GM10266 (cell line): ENCODE measurements around the gene OR6C2.
"Not testable (repeated sequence)": the region's sequence is repeated elsewhere in the genome, so short reads cannot be mapped to it uniquely, and the experiment has no call there.

Experiments
- DNase-seq: peaks from one replicate; pipeline ENCODE4 v3.0.0; 2012; ENCODE audit errors: extremely low spot score
- TF ChIP-seq, protein P1 (sequence below): IDR thresholded peaks from 2 replicates; pipeline ENCODE4 v1.5.1; 2012; ENCODE audit warnings: mild to moderate bottlenecking, low read depth; ENCODE audit not compliant: control insufficient read depth, insufficient read depth; ENCODE audit errors: missing control alignments

Gene OR6C2

DNA sequence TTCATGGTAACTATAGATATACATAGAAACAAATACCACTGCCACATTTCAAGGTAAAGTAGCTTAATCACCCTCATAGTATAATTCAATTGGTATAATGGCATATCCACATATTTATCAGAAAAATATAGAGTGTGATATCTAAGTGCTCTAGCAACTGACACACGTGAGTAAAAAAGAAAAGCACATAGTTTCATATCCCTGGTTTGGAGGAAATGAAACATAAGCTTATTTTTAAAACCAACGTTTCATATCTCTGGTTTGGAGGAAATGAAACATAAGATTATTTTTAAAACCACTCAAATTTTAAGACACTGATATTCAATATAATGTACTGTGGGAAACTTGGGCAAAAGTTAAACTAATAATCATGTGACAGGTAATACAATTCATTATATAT lies 24.0 kb downstream of the OR6C2 start:
- no peak for DNase-seq
- TF ChIP-seq, protein P1, sequence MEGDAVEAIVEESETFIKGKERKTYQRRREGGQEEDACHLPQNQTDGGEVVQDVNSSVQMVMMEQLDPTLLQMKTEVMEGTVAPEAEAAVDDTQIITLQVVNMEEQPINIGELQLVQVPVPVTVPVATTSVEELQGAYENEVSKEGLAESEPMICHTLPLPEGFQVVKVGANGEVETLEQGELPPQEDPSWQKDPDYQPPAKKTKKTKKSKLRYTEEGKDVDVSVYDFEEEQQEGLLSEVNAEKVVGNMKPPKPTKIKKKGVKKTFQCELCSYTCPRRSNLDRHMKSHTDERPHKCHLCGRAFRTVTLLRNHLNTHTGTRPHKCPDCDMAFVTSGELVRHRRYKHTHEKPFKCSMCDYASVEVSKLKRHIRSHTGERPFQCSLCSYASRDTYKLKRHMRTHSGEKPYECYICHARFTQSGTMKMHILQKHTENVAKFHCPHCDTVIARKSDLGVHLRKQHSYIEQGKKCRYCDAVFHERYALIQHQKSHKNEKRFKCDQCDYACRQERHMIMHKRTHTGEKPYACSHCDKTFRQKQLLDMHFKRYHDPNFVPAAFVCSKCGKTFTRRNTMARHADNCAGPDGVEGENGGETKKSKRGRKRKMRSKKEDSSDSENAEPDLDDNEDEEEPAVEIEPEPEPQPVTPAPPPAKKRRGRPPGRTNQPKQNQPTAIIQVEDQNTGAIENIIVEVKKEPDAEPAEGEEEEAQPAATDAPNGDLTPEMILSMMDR = no peak

DNA sequence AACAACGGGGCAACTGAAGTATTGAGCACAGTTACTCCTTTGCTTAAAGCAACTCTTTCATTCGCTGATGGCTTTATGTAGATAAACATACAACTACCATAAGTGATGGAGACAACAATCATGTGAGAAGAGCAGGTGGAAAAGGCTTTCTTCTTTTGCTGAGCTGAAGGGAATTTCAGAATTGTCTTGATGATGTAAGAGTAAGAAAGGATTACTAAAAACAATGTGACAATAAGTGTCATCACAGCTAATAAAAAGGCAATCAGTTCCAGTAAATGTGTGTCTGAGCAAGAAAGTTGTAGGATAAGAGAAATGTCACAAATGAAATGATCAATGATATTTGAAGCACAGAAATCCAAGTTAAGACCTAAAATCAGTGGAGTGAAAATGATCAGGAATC lies 25.4 kb downstream of the OR6C2 start:
- TF ChIP-seq, protein P1 = no peak
- DNase-seq = no peak

DNA sequence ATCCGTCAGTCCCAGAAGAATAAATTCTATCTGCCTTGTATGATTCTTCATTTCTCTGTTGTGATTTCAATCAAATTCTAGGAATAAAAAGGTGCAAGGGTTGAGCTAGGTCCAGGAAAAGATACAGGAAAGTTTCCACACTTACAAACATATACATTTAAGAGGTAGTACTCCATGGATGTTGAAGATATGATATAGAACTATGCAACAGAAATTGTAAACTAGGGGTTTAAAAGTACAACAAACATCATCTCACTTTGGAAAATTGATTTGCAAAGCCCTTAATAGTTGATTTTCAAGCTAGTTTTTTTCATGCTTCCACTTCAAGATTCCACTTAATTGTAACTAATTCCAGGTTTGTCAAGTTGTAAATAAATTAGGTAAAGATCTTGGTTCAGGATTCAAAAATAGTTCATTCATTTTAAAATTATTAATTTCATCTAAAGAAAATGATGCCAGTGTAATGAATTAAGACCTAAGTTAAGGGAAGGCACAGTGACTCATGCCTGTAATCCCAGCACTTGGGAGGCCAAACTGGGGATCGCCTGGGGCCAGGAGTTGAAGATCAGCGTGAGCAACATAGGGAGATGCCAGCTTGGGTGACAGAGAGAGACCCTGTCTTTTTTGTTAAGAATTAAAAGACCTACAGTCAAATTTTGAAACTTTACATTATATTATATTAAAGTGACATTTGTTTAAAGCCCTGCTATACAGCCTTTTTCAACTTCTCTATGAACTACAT lies 26.4 kb downstream of the OR6C2 start, which contains the start of gene OR6C70:
Gene OR6C70 (minus strand): TSS at position 51 of the 742 bp plus-strand sequence. CDS start 0 bp downstream, at position 51.
- DNase-seq = no peak
- TF ChIP-seq, protein P1 = no peak

DNA sequence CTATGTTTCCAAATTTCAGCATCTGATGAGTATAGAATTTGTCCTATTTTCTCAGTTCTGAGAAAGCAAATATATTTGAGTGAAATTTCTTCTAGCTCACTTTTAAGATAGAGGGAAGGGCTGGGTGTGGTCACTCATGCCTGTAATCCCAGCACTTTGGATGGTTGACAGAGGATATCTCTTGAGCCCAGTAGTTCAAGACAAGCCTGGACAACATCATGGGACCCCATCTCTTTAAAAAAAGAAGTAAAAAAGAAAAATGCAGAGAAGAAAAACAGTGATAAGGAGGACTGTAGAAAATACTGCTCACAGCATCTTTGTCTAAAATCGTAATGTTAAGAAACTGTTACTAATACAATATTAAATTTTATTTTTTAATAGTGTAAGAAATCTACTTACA lies 28.4 kb downstream of the OR6C2 start:
- no peak for DNase-seq
- TF ChIP-seq, protein P1 = no peak

DNA sequence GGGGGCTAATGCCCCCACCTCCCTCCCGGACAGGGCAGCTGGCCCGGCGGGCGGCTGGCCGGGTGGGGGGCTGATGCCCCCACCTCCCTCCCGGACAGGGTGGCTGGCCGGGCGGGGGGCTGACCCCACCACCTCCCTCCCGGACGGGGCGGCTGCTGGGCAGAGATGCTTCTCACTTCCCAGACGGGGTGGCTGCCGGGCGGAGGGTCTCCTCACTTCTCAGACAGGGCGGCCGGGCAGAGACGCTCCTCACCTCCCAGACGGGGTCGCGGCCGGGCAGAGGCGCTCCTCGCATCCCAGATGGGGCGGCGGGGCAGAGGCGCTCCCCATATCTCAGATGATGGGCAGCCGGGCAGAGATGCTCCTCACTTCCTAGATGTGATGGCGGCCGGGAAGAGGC lies 35.3 kb downstream of the OR6C2 start:
- not testable (repeated sequence) for DNase-seq

DNA sequence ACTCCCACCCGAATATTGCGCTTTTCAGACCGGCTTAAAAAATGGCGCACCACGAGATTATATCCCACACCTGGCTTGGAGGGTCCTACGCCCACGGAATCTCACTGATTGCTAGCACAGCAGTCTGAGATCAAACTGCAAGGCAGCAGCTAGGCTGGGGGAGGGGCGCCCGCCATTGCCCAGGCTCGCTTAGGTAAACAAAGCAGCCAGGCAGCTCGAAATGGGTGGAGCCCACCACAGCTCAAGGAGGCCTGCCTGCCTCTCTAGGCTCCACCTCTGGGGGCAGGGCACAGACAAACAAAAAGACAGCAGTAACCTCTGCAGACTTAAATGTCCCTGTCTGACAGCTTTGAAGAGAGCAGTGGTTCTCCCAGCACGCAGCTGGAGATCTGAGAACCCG lies 40.4 kb downstream of the OR6C2 start:
- not testable (repeated sequence) for DNase-seq

DNA sequence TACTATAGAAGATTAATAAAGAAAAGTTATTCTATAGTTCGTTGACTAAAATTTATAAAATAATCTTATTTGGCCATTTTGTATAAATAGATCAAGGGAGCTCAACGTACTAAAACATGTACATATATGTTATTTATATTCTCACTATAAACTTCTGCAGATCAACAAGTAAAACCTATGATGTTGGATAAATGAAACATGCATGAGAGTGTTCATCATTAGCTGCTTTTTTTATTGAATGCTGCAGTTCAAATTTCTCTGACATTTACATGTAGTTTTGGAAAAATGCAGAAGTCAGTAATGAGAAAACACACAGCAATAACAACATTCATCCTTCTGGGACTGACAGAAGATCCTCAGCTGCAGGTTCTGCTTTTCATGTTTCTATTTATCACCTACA lies 48.2 kb downstream of the OR6C2 start, which contains the start of gene OR6C68:
Gene OR6C68 (plus strand): TSS at position 301 of the 400 bp plus-strand sequence. CDS start 0 bp downstream, at position 301.
- DNase-seq = no peak

DNA sequence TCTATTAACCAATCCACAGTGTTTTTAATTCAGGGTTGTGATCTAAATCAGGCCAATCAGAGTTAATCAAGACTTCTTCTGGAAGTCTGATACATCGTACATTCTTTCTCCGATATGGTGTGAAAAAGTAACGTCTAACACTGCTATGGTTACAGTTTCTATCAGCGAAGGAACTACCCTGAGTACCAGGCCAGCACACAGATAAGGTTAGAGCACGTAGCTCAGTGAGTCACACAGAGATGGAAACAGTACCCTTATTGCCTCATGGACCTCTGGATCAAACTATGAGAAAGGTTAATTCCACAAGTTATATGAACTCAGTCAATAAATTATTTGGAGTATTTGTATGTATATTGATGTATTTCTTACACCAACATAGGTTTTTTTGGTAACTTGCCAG lies 51.6 kb downstream of the OR6C2 start:
- DNase-seq = no peak
- TF ChIP-seq, protein P1 = no peak

More for the DNA sequence above, 48.2 kb downstream of the OR6C2 start, which contains the start of gene OR6C68:
- TF ChIP-seq, protein P1 = no peak
